Testis (tissue), 2 donors: Measurements from ENCODE around the gene SMCP.

Experiments
- POLR2A ChIP-seq: fragments of 450-650 bp; IDR thresholded peaks from one replicate; pipeline ENCODE4 v1.6.1; 2017; ENCODE audit warnings: antibody characterized with exemption, mild to moderate bottlenecking, moderate library complexity
- TF ChIP-seq, protein P1 (sequence below), 3 experiments: fragments of 450-650 bp in 2 of 3; fragments of 200-600 bp in 1 of 3; sonication (generic) in 1 of 3; IDR thresholded peaks; one replicate each; pipeline ENCODE4 v1.5.1; 2016 to 2019; ENCODE audit warnings: antibody characterized with exemption in 3 of 3, mild to moderate bottlenecking in 2 of 3, moderate library complexity in 1 of 3

GRCh38 chr1:152899027-152899426 lies 20.9 kb downstream of the SMCP start:
- TF ChIP-seq, protein P1, sequence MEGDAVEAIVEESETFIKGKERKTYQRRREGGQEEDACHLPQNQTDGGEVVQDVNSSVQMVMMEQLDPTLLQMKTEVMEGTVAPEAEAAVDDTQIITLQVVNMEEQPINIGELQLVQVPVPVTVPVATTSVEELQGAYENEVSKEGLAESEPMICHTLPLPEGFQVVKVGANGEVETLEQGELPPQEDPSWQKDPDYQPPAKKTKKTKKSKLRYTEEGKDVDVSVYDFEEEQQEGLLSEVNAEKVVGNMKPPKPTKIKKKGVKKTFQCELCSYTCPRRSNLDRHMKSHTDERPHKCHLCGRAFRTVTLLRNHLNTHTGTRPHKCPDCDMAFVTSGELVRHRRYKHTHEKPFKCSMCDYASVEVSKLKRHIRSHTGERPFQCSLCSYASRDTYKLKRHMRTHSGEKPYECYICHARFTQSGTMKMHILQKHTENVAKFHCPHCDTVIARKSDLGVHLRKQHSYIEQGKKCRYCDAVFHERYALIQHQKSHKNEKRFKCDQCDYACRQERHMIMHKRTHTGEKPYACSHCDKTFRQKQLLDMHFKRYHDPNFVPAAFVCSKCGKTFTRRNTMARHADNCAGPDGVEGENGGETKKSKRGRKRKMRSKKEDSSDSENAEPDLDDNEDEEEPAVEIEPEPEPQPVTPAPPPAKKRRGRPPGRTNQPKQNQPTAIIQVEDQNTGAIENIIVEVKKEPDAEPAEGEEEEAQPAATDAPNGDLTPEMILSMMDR (IDR thresholded peaks at IDR 0.05) = no peak
- no peak for TF ChIP-seq POLR2A
